Fibroblast of the aortic adventitia (primary cell): Measurements from ENCODE around the gene RGPD5. TPM values are rescaled to one million over a fixed set of nuclear protein-coding genes. Genes with fewer than 3 reads are reported as not detected.
"Not testable (repeated sequence)": the region's sequence is repeated elsewhere in the genome, so short reads cannot be mapped to it uniquely, and the experiment has no call there.

Source experiments
- DNase-seq: peaks from one replicate; pipeline ENCODE4 v3.0.0-alpha.2; 2010; ENCODE audit warnings: low read depth
- H3K4me3 ChIP-seq: 2 replicates; pipeline ENCODE4 v1.5.1; 2011; ENCODE audit warnings: low read depth, mild to moderate bottlenecking, control low read depth, low read length, moderate library complexity
- total RNA-seq: library from RNA; depleted of rRNA; stranded (reverse); fragments of >200 nt; gene quantifications from 2 replicates; pipeline ENCODE4 v1.2.3, GENCODE V29; 2012; ENCODE audit warnings: low replicate concordance

The RGPD5 gene
- 15.5 and 18.2 TPM in 2 replicates for total RNA-seq

DNA sequence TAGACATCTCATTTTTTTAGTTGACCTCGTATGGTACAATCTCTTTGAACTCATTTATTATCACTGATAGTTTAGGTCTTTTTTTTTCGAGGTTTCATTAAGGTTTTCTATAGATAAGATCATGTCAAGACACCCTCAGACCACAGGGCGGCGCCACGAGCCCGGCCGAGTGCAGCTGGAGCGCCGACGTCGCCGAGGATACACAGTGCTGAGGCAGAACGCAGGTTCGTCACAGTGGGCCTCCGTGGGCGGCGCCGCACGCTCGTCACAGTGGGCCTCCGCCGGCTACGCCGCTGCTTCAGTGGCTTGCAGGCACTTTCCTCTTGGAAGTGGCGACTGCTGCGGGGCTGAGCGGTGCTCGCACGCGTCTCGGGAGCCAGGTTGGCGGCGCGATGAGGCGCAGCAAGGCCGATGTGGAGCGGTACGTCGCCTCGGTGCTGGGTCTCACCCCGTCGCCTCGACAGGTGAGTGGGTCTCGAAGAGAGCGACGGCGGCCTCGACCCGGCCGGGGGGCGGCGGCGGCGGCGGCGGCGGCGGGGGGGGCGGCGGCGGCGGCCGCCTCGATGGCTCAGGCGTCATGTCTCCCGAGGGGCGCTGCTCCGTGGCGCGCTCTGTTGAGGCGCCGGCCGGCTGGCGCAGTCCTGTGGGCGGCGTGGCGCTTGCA lies at the start of gene RGPD5:
TSS of gene RGPD5 (plus strand) at position 232 of the 664 bp plus-strand sequence. CDS start at position 393, 161 bp downstream.
- not testable (repeated sequence) for DNase-seq, H3K4me3 ChIP-seq

GRCh38 chr2:109751572-109751971 lies 42.5 kb upstream of the RGPD5 start:
- DNase-seq, H3K4me3 ChIP-seq: not testable (repeated sequence)

DNA sequence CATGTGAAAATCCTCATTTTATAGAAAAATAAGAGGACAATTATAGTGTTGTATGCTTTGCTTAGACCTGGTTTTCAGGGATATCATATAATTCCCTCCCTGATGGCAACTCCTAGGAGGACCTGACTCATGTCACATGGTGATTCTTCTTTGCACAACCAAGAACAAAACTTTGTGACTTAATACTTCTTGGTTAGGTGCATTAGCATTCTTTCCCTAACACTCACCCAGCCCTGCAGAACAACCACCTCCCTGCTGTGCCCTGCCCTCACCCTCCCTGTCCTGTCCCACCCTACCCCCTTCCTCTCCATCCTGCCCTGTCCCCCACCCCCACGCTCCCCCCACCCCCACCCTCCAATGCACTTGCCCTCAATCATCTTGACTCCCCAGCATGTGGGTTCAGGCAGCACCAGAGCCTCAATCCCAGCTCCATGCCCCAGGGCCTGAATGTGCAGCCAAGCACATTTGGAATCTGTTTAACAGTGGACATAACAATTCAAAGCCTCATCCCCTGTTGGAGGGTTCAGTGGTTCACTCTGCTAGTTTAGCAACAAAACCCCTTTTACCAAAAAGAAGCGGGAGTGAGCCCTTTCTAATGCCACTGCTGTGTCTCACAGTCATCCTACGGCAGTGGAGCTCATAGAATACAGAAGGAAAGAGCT lies 36.8 kb upstream of the RGPD5 start:
- not testable (repeated sequence) for DNase-seq, H3K4me3 ChIP-seq

DNA sequence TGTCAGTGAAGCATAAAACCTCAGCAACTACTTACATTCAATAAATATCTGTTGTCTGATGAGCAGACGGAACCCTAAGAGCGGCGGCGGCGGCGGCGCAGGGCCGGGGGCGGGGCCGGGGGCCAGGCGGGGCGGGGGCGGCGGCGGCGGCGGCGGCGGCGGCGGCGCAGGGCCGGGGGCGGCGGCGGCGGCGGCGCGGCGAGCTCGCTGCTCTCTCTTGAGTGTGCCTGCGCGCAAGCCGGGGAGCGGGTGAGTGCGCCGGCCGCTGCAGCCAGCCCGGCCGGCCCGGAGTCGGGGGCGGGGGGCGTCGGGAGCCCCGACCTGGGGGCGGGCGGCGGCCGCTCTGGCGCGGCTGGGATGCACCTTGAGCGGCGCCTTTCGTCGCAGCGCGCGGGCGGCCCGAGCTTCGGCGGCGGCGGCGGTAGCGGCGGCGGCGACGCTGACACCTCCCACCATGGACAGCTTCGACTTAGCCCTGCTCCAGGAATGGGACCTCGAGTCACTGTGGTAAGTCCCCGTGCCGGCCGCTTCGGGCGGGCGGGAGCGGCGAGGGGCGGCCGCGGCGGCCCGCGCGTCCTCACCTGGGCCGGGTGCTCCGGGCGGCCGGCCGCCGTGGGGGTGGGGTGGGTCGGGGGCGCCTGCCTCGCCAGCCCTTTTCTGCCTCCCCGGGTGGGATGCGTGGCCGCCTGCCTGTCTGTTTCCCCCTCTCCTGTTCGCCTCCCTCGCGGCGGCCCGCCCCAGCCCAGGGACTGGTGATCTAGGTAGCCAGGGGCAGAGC lies 33.7 kb upstream of the RGPD5 start:
- DNase-seq, H3K4me3 ChIP-seq: not testable (repeated sequence)

- not testable (repeated sequence) for H3K4me3 ChIP-seq, DNase-seq
Measured at GRCh38 chr2:109761043-109761454, 33.1 kb upstream of the RGPD5 start.

DNA sequence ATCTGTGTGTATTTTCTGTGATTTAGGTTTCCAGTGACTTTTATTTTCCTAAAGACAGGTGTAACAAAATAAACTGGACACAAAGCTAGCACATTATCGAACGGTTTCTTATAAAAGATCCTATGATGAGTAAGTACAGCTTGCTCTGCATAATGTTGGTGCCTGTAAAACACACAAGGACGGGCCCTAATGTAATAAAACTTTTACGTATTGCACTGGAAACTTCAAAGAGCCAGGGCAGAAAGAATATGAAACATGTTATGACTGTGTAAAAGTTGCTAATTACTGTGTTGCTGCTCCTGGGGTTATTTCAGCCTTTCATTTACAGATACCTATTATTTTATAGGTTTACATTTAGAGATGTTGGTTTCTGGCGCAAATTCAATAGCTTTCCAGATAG lies 32.1 kb upstream of the RGPD5 start:
- not testable (repeated sequence) for H3K4me3 ChIP-seq, DNase-seq

DNA sequence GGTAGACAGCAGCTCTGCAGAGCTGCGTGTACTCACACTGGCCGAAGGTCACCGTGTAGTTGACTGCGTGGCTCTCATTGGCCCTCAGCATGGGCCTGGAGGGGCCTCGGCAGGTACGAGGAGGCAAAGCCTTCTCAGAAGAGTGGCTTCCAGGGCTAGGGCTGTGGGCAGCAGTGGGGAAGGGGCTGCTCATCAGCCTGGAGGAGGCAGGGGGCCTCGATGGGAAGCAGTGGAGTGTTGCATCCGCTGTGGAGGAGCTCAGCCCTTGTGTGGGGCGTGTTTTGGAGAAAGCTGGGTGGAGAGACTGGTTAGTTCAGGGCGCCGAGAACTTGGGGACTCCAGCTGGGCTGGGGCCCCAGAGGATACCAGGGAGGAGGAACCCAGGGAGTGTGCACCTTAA lies 28.0 kb upstream of the RGPD5 start:
- not testable (repeated sequence) for H3K4me3 ChIP-seq, DNase-seq

DNA sequence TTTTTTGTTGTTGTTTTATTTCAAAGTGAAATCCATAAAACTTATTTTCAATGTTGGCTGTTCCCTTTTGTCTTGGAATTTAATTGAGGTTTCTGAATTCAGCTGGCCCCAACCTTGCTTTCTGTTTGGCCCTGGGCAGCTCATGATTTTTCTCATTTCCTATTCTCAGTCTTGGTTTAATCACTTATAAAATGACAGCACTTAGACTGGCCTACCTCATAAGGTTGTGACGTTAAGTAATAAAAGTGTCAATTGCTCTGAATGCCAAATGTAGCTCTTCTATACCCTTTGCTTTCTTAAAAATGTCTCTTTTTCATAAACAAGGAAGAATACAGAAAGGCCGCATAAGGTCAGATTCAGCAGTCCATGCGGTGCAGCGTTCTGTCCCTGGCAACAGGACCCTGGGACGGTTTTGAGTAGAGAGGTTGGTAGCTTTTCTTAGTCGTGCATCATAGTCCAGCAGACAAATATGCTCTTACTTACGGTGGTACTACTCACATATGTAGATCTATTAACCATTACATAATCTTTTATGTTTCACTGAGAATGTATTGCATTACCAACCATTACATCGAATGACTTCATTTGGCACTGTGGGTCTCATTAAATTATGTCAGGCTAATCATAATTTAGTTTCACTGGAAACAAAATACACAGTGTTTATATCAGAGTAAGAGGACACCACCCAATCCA lies 27.1 kb upstream of the RGPD5 start:
- DNase-seq, H3K4me3 ChIP-seq: not testable (repeated sequence)

GRCh38 chr2:109768934-109769333 lies 25.2 kb upstream of the RGPD5 start:
- not testable (repeated sequence) for DNase-seq, H3K4me3 ChIP-seq

- DNase-seq, H3K4me3 ChIP-seq: not testable (repeated sequence)
Measured at GRCh38 chr2:109779118-109779517, 15.0 kb upstream of the RGPD5 start.

DNA sequence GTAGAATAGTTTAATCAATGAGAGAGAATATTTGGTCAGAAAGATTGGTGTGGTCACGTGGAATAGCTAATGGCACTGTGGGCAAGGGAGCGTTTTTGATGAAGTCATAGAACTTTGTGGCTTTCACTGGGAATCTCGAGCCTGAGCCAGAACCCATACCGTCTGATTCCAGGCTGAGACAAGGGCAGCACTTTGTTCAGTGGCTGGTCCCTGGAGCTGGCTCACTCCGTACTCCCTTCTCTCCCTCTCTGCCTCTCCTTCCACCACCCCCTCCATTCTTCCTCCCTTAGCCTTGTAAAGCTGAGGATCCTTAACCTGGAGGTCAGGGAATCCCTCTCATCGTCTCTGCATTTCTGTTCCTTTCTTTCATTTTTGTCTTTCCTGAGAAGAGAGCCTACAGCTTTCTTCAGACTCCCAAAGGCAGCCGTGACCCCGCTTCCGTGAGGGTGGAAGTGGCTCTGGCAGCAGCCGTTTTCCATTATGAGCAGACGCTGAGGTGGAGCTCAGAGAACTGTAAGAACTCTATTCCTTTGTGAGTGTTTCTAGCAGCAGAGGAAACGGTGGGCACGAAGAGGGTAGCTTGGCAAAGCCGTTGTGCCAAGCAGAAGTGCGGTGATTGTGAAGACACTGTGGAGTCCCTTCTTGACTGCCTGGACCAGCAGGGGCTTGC lies 12.8 kb upstream of the RGPD5 start:
- DNase-seq, H3K4me3 ChIP-seq: not testable (repeated sequence)

GRCh38 chr2:109782446-109782993 lies 11.6 kb upstream of the RGPD5 start:
- H3K4me3 ChIP-seq, DNase-seq: not testable (repeated sequence)

DNA sequence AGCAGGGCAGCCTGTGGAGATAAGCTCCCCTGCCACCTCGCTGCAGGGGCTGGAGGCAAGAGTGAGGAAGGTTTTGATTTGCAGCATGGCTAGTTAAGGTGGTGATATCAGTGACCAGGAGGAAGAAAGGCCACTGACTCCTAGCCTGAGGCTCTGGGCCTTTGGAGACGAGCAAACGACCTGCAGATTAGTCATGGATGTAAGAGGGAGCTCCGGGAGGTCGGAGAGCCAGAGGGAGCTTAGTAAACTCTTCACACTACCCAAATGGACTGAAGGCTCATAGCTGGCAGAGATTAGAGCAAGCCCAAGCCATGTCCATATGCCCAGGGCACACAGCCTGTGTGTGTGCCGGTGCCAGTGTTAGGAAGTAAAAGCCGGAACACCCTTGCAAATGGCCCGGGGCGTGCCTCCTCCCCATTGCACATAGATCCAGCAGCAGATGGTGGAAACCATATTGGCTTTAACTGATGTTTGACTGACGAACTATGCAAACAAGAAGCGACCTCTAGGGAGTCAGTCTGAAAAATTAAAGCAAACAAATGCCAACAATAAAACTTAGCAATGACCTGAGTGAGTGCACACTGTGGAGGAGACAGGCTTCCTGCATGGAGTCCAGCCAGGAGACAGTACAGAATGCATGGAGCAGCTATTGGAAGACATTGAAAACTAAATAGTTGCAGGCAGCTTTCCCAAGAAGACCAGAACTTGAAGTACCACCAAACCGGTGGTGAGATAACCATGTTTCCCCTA lies 2.4 kb upstream of the RGPD5 start:
- DNase-seq: not testable (repeated sequence)

GRCh38 chr2:109792659-109793058 lies 1.4 kb upstream of the RGPD5 start:
- not testable (repeated sequence) for DNase-seq, H3K4me3 ChIP-seq

More for the DNA sequence above, 2.4 kb upstream of the RGPD5 start:
- H3K4me3 ChIP-seq: not testable (repeated sequence)

DNA sequence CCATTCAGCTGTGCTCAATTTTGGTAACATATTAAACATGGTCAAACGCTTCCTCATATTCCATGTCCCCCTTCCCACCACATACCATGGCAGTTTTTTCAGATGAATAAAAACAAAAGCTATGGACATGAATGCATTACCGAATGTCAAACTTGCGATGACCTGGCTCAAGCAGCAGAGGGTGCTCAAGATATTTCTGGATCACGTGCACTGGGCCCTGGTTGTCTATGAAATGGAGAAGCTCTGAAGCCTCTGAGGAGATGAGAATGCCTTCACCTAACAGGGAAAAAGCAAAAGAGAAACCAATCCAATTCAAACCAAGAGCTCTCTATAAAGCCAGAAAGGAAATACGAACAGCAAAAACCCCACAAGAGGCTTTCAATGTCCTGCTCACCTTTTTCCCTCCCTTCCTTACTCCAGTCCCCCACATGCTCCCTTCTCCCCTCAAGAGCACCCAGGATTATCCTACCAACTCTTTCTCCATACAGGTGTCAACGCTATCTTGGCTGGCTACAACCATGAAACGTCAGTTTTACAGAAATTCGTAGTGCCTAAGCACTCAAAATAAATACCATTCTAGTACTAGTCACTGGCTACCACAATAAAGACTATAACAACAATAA lies 77.1 kb downstream of the RGPD5 start:
- not testable (repeated sequence) for H3K4me3 ChIP-seq, DNase-seq

GRCh38 chr2:109876625-109877024 lies 82.5 kb downstream of the RGPD5 start:
- H3K4me3 ChIP-seq, DNase-seq: not testable (repeated sequence)

DNA sequence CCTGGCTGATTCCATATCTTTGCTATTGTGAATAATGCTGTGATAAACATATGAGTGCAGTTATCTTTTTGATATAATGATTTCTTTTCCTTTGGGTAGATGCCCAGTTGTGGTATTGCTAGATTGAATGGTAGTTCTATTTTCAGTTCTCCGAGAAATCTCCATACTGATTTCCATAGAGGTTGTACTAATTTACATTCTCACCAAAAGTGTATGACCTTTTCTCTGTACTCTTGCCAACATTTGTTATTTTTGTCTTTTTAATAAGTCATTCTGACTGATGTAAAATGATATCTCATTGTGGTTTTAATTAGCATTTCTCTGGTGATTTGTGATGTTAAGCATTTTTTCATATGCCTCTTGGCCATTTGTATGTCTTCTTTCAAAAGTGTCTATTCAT lies 88.0 kb downstream of the RGPD5 start:
- not testable (repeated sequence) for H3K4me3 ChIP-seq, DNase-seq
